Body of pancreas (tissue), 4 donors: ENCODE data around the gene HNRNPC.

Source experiments
- CTCF ChIP-seq, 7 experiments: fragments of 450-650 bp in 4 of 7; fragments of 200-600 bp in 3 of 7; sonication (generic) in 3 of 7; IDR thresholded peaks; one replicate each; pipeline ENCODE4 v1.5.1; 2016 to 2019; ENCODE audit warnings: antibody characterized with exemption in 7 of 7
- POLR2A ChIP-seq, 3 donors: fragments of 450-650 bp; IDR thresholded peaks; one replicate each; pipeline ENCODE4 v1.6.1; 2016; ENCODE audit warnings: antibody characterized with exemption in 3 of 3, mild to moderate bottlenecking in 2 of 3

DNA sequence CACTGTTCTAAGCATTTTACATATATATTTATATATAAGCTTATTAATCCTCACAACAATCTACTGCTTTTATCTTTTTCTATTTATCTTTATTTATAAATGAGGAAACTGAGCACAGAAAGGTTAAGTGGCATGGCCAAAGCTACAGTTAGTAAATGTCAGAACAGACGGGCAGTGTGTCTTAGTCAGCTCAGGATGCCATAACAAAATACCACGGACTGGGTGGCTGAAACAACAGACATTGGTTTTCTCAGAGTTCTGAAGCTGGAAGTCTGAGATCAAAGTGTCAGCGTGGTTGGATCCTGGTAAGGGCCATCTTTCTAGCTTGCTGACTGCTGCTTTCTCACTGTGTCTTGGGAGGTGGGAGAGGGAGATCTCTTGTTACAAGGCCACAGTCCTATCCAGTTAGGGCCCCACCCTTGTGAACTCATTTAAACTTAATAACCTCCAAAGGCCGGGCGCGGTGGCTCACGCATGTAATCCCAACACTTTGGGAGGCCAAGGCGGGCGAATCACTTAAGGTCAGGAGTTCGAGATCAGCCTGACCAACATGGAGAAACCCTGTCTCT is 30.4 kb upstream of the HNRNPC start:
- TF ChIP-seq CTCF (IDR thresholded peaks at IDR 0.05): no peak
- no peak for TF ChIP-seq POLR2A (IDR thresholded peaks at IDR 0.05)
